Endothelial cell of umbilical vein (primary cell): ENCODE data around the gene DNTT. TPM values are rescaled to one million over a fixed set of nuclear protein-coding genes. Genes with fewer than 3 reads are reported as not detected.

ENCODE experiments used
- BruUV-seq: library from RNA; stranded (reverse); fragments of 400-500 nt; replicated peaks from 2 replicates; lab custom pipeline; 2021; lab: Mats Ljungman, UMichigan
- CTCF ChIA-PET: fragments of 300-600, 350-600 bp; sonication (Branson Sonifier 250); formaldehyde crosslinking; loops from one replicate; lab custom pipeline; 2021; ENCODE audit warnings: antibody characterized with exemption, inconsistent platforms; lab: Charles Lee
- POLR2A ChIA-PET: fragments of 300-600, 350-600 bp; sonication (Branson Sonifier 250); formaldehyde crosslinking; loops from one replicate; lab custom pipeline; 2021; ENCODE audit warnings: antibody characterized with exemption, inconsistent platforms; lab: Charles Lee
- DNase-seq: peaks from one replicate; pipeline ENCODE4 v3.0.0-alpha.2; 2011; ENCODE audit warnings: low read depth, low spot score
- FAIRE-seq: peaks from 2 replicates; lab custom pipeline; 2011; peaks lifted over from hg19 to GRCh38; lab: Jason Lieb, UNC
- H2AFZ ChIP-seq: 2 replicates; pipeline ENCODE4 v1.6.0; 2012; ENCODE audit warnings: low read depth, low read length, control low read depth, inconsistent platforms
- H3K27ac ChIP-seq: 2 replicates; pipeline ENCODE4 v1.5.1; 2011; ENCODE audit warnings: low read depth, mild to moderate bottlenecking, control low read depth, low read length, moderate library complexity; ENCODE audit not compliant: insufficient read depth
- H3K27me3 ChIP-seq, 2 experiments: 2 replicates each; pipeline versions ENCODE4 v1.6.0 to v1.6.1; 2011; ENCODE audit warnings: low read length in 2 of 2, mixed read lengths in 1 of 2; ENCODE audit not compliant: control insufficient read depth in 2 of 2, insufficient read depth in 2 of 2
- H3K36me3 ChIP-seq, 2 experiments: 2 replicates in 1 of 2; 3 replicates in 1 of 2; pipeline ENCODE4 v1.5.1; 2011; ENCODE audit warnings: low read length in 2 of 2, mild to moderate bottlenecking in 1 of 2, moderate library complexity in 1 of 2; ENCODE audit not compliant: control insufficient read depth in 2 of 2, insufficient read depth in 2 of 2; ENCODE audit errors: extremely low read depth in 1 of 2
- H3K4me1 ChIP-seq: 3 replicates; pipeline ENCODE4 v1.5.1; 2011; ENCODE audit warnings: mild to moderate bottlenecking, low read length; ENCODE audit not compliant: control insufficient read depth, insufficient read depth; ENCODE audit errors: extremely low read depth
- H3K4me2 ChIP-seq: 2 replicates; pipeline ENCODE4 v1.6.1; 2011; ENCODE audit warnings: low read length, control low read depth, mixed read lengths; ENCODE audit not compliant: insufficient read depth
- H3K4me3 ChIP-seq, 3 experiments: fragments of 200-600 bp in 1 of 3; sonication (generic), shearing (Covaris generic) in 1 of 3; replicated peaks in 1 of 3; 2 replicates each; pipeline ENCODE4 v1.5.1; 2011 to 2016; ENCODE audit warnings: control low read depth in 3 of 3, low read length in 3 of 3, mild to moderate bottlenecking in 2 of 3, inconsistent platforms in 1 of 3, low read depth in 1 of 3, moderate library complexity in 1 of 3; ENCODE audit not compliant: insufficient read depth in 1 of 3
- H3K79me2 ChIP-seq: 2 replicates; pipeline ENCODE4 v1.6.0; 2012; ENCODE audit warnings: low read length, inconsistent platforms; ENCODE audit not compliant: control insufficient read depth, insufficient read depth
- H3K9ac ChIP-seq: replicated peaks from 2 replicates; pipeline ENCODE3; 2011; ENCODE audit warnings: low read length, control low read depth; ENCODE audit not compliant: insufficient read depth; ENCODE audit errors: extremely low read depth
- H3K9me1 ChIP-seq: replicated peaks from 3 replicates; pipeline ENCODE4 v1.6.0; 2011; ENCODE audit warnings: mild to moderate bottlenecking, low read length; ENCODE audit not compliant: control insufficient read depth, insufficient read depth; ENCODE audit errors: extremely low read depth
- H3K9me3 ChIP-seq: replicated peaks from 2 replicates; pipeline ENCODE4 v1.5.1; 2012; ENCODE audit warnings: low read length, inconsistent platforms; ENCODE audit not compliant: control insufficient read depth, insufficient read depth
- H4K20me1 ChIP-seq: replicated peaks from 2 replicates; pipeline ENCODE3; 2011; ENCODE audit warnings: mild to moderate bottlenecking, low read length; ENCODE audit not compliant: control insufficient read depth, insufficient read depth; ENCODE audit errors: extremely low read depth
- CTCF ChIP-seq, 2 donors: IDR thresholded peaks; 1 replicate in 1 of 2; 2 replicates in 1 of 2; pipeline ENCODE4 v1.5.1; 2011; ENCODE audit warnings: low read length in 2 of 2, mild to moderate bottlenecking in 2 of 2, moderate library complexity in 2 of 2, control low read depth in 1 of 2, inconsistent platforms in 1 of 2, low read depth in 1 of 2; ENCODE audit not compliant: insufficient read depth in 1 of 2; ENCODE audit errors: extremely low read depth in 1 of 2
- EZH2 ChIP-seq: IDR thresholded peaks from 2 replicates; pipeline ENCODE4 v1.6.1; 2012; ENCODE audit warnings: borderline replicate concordance, low read depth, mild to moderate bottlenecking, moderate library complexity, low read length, inconsistent platforms; ENCODE audit not compliant: severe bottlenecking
- FOS ChIP-seq: IDR thresholded peaks from 2 replicates; pipeline ENCODE4 v1.6.1; 2011; ENCODE audit warnings: mild to moderate bottlenecking, low read length, moderate library complexity, borderline replicate concordance; ENCODE audit not compliant: insufficient read depth
- GATA2 ChIP-seq: IDR thresholded peaks from 2 replicates; pipeline ENCODE4 v1.7.0; 2011; ENCODE audit warnings: low read depth, mild to moderate bottlenecking, moderate library complexity, mixed read lengths, low read length; ENCODE audit not compliant: insufficient read length, insufficient read depth
- JUN ChIP-seq: IDR thresholded peaks from 2 replicates; pipeline ENCODE4 v1.6.1; 2011; ENCODE audit warnings: borderline replicate concordance, low read depth; ENCODE audit not compliant: insufficient read length, insufficient read depth
- MYC ChIP-seq: IDR thresholded peaks from one replicate; pipeline ENCODE4 v1.6.1; 2011; ENCODE audit warnings: mild to moderate bottlenecking, low read depth, low read length
- POLR2A ChIP-seq: IDR thresholded peaks from 2 replicates; pipeline ENCODE4 v1.6.1; 2012; ENCODE audit warnings: low read depth, mild to moderate bottlenecking, control low read depth, low read length
- POLR2AphosphoS5 ChIP-seq: IDR thresholded peaks from 2 replicates; pipeline ENCODE4 v1.6.1; 2012; ENCODE audit warnings: low read depth, mild to moderate bottlenecking, control low read depth, low read length, moderate library complexity; ENCODE audit not compliant: insufficient read depth
- dilution Hi-C: fragments of 300-500 bp; cut with MboI; formaldehyde crosslinking; loops from one replicate; pipeline ENCODE4 v1.15.0; 2019; ENCODE audit warnings: low sequenced_read_pairs; ENCODE audit not compliant: extremely low pct_ligation_motif_present
- intact Hi-C: fragments of 100-400 bp; cut with micrococcal nuclease; formaldehyde crosslinking; loops from one replicate; pipeline ENCODE4 v1.10.0; 2022
- polyA plus RNA-seq, 4 experiments: library from polyadenylated mRNA; depleted of rRNA in 3 of 4; stranded (reverse) in 3 of 4; unstranded in 1 of 4; fragments of >200 nt; gene quantifications; 2 replicates each; pipeline versions ENCODE4 v1.2.1 to v1.2.3, GENCODE V29; 2011 to 2012; ENCODE audit warnings: missing spikeins in 1 of 4
- total RNA-seq: library from RNA; stranded (reverse); gene quantifications from 2 replicates; pipeline ENCODE4 v1.2.3, GENCODE V29; 2021

DNTT gene
- total and polyA plus RNA-seq, 2 donors (not counting 3 experiments of a cell fraction or from before 2014, with no cell fraction given), result not detected

- Histone ChIP-seq H3K4me1 (no peaks in the 10 kb centered on the region), H3K4me3 (no peak overlapping the region), H3K36me3 (no peaks in the 10 kb centered on the region), H3K79me2 (no peaks in the 10 kb centered on the region), H3K9ac (no peak overlapping the region), H2AFZ (no peak overlapping the region), H3K4me2 (no peak overlapping the region), H3K27ac (no peak overlapping the region), H3K9me1 (no peaks in the 10 kb centered on the region), H3K9me3 (no peaks in the 10 kb centered on the region), H4K20me1 (no peaks in the 10 kb centered on the region), H3K27me3 (peaks cover 0 to 2% of the 10 kb centered on the region in 2 experiments)
- DNase-seq (no peak), FAIRE-seq (no peak)
- no peak for TF ChIP-seq POLR2A
- no peak for TF ChIP-seq FOS
- TF ChIP-seq MYC, result no peak
- no peak for TF ChIP-seq JUN
- no peak for TF ChIP-seq POLR2AphosphoS5
- no peak for TF ChIP-seq GATA2
- no peak for TF ChIP-seq EZH2
- TF ChIP-seq CTCF (IDR thresholded peaks at IDR 0.05; ENCODE audit: extremely low read depth in 1 of 2, insufficient read depth in 1 of 2, low read depth in 1 of 2, low read length in 2 of 2), result no peak
- CTCF ChIA-PET, result interaction anchor here (0.8 to 1.8 kb wide), 3 partner anchors 9 to 363 kb away, joined by 3 to 13 read pairs (median 4); no protein-coding TSS in a partner anchor
- POLR2A ChIA-PET, result no interaction called here
- dilution Hi-C loops, result no loop called here
- BruUV-seq, result no TSS peak
- intact Hi-C loops, result loop anchor here (5.0 kb wide), 1 partner anchor 263 kb away; no protein-coding TSS in a partner anchor
Observed at GRCh38 chr10:96379758-96380157, 75.5 kb downstream of the DNTT start.
